SJSA1 (cell line): ENCODE results near the gene PI4KB. TPM values are rescaled to one million over a fixed set of nuclear protein-coding genes. Genes with fewer than 3 reads are reported as not detected.

Experiments used
- DNase-seq, 2 experiments: peaks; one replicate each; pipeline ENCODE4 v3.0.0-alpha.2; 2015 to 2020; ENCODE audit warnings: low spot score in 2 of 2, low read depth in 1 of 2
- H3K27ac ChIP-seq: fragments of 250-450 bp; sonication (Bioruptor Pico); 2 replicates; pipeline ENCODE4 v1.5.1; 2020; ENCODE audit warnings: mild to moderate bottlenecking, moderate library complexity
- H3K27me3 ChIP-seq: fragments of 250-450 bp; sonication (Bioruptor Pico); replicated peaks from 2 replicates; pipeline ENCODE4 v1.5.1; 2020; ENCODE audit warnings: mild to moderate bottlenecking, moderate library complexity
- H3K36me3 ChIP-seq: fragments of 250-450 bp; sonication (Bioruptor Pico); 2 replicates; pipeline ENCODE4 v1.5.1; 2020; ENCODE audit warnings: mild to moderate bottlenecking
- H3K4me1 ChIP-seq: fragments of 250-450 bp; sonication (Bioruptor Pico); replicated peaks from 2 replicates; pipeline ENCODE4 v1.6.1; 2021; ENCODE audit warnings: mild to moderate bottlenecking
- H3K4me3 ChIP-seq: fragments of 250-450 bp; sonication (Bioruptor Pico); 2 replicates; pipeline ENCODE4 v1.5.1; 2020; ENCODE audit warnings: mild to moderate bottlenecking
- H3K9me3 ChIP-seq: fragments of 250-450 bp; sonication (Bioruptor Pico); replicated peaks from 2 replicates; pipeline ENCODE4 v1.5.1; 2020; ENCODE audit warnings: mild to moderate bottlenecking
- total RNA-seq: library from RNA; depleted of rRNA; stranded (reverse); fragments of >200 nt; shearing (Covaris generic); gene quantifications from 2 replicates; pipeline ENCODE4 v1.2.3, GENCODE V29; 2014; rRNA removed

Gene PI4KB
- total RNA-seq, 1 experiment from 2014 or later: 60.4 TPM

- no peaks in the 10 kb centered on the region for H3K27me3 ChIP-seq
- H3K36me3 ChIP-seq: peaks cover 71% of the 10 kb centered on the region
- no peak overlapping the region for H3K4me3 ChIP-seq
- no peak for DNase-seq
- no peaks in the 10 kb centered on the region for H3K4me1 ChIP-seq
- no peaks in the 10 kb centered on the region for H3K9me3 ChIP-seq
- H3K27ac ChIP-seq: no peak overlapping the region
Observed at GRCh38 chr1:151265446-151266236, 61.6 kb downstream of the PI4KB start.

GRCh38 chr1:151259351-151259750 is 67.9 kb downstream of the PI4KB start:
- Histone ChIP-seq H3K27me3 (no peaks in the 10 kb centered on the region), H3K27ac (no peak overlapping the region), H3K9me3 (no peaks in the 10 kb centered on the region), H3K4me3 (no peak overlapping the region), H3K36me3 (peaks cover 42% of the 10 kb centered on the region), H3K4me1 (peaks cover 7% of the 10 kb centered on the region)
- no peak for DNase-seq

DNA sequence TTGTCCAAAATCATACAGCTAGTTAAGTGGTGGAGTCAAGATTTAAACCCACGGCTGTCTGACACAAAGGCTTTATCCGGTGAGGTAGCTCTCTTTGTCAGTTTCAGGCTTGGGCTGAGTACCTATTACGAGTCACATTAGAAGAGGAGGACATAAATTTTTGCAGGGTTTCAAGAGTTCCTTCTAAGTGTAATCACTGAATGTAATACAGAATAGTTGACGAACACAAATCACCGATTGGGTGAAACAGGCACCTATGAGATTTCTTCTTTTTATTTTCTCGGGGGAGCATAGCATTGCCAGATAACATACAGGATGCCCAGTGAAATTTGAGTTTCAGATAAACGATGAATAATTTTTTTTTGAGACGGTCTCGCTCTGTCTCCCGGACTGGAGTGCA is 71.8 kb downstream of the PI4KB start:
- peak overlapping the region; percentile 67 for H3K4me3 ChIP-seq
- peaks cover 21% of the 10 kb centered on the region for H3K36me3 ChIP-seq
- no peaks in the 10 kb centered on the region for H3K27me3 ChIP-seq
- H3K9me3 ChIP-seq: no peaks in the 10 kb centered on the region
- peaks cover 11% of the 10 kb centered on the region for H3K4me1 ChIP-seq
- H3K27ac ChIP-seq: peak overlapping the region; percentile 84
- no peak for DNase-seq

- Histone ChIP-seq H3K4me1 (peaks cover 11% of the 10 kb centered on the region), H3K27ac (peak within 1 kb of the TSS; percentile 84), H3K4me3 (peak within 1 kb of the TSS; percentile 67), H3K9me3 (no peaks in the 10 kb centered on the region), H3K27me3 (no peaks in the 10 kb centered on the region), H3K36me3 (peaks cover 26% of the 10 kb centered on the region)
- peak; percentile 95 to 96 for DNase-seq
Observed at GRCh38 chr1:151254217-151255213, 72.7 kb downstream of the PI4KB start, which contains the start of gene PSMD4. TSS of gene PSMD4 (plus strand) at chr1:151254734. CDS start at chr1:151254783, 49 bp downstream.

DNA sequence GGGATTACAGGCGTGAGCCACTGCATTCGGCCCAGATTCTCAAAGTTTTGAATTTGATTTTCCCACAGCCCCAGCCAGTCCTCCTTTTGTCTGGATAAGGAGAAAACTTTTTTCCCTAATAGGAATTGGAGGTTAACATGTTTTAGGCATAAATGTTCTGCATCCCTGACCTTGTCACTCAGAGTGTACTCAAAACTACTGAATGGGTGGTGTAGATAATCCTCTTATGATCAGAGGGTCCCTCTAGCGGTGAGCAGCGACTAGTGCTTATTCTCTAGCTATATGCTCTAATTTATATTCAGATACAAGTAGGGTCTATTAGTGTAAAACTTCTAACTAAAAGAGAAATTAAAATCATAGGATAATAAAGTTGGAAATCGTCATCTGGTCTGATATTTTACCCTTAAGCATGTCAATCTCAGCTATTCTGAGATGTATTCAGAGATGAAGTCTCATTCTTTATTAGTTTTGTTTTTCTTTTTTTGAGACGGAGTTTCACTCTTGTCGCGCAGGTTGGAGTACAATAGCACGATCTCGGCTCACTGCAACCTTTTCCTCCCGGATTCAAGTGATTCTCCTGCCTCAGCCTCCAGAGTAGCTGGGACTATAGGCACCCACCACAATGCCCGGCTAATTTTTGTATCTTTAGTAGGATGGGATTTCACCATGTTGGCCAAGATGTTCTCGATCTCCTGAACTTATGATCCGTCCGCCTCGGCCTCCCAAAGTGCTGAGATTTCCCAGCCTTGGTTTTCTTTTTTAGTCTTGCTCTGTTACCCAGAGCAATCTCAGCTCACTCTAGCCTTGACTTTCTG is 75.4 kb downstream of the PI4KB start:
- H3K27ac ChIP-seq: no peak overlapping the region
- H3K27me3 ChIP-seq: no peaks in the 10 kb centered on the region
- no peak overlapping the region for H3K4me3 ChIP-seq
- H3K36me3 ChIP-seq: peaks cover 35% of the 10 kb centered on the region
- H3K4me1 ChIP-seq: peaks cover 11% of the 10 kb centered on the region
- peak; percentile 57 to 70 for DNase-seq
- no peaks in the 10 kb centered on the region for H3K9me3 ChIP-seq

- Histone ChIP-seq H3K9me3 (no peaks in the 10 kb centered on the region), H3K4me3 (no peak overlapping the region), H3K27ac (no peak overlapping the region), H3K36me3 (peaks cover 85% of the 10 kb centered on the region), H3K4me1 (no peaks in the 10 kb centered on the region), H3K27me3 (no peaks in the 10 kb centered on the region)
- DNase-seq: no peak
Observed at GRCh38 chr1:151246786-151247185, 80.4 kb downstream of the PI4KB start.

DNA sequence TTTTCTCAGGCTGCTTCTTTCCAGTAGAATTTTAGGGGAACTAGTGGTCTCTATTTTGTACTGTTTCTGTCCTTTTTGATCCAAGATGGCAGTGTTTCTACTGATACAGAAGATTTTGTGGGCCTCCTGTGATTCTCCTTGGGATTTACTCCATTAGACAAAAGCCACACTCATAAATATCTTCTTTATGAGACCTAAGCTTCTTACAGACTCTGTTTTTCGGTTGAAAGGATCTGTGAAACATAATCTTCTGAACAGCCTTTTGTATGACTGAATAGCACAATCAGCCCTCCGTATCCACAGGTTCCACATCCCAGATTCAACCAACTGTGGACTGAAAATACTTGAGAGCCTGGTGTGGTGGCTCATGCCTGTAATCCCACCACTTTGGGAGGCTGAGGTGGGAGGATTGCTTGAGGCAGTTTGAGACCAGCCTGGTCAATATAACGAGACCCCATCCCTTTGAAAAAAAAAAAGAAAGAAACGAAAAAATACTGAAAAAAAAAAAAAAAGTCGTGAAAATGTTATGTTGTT is 83.5 kb downstream of the PI4KB start:
- H3K36me3 ChIP-seq: peaks cover 98% of the 10 kb centered on the region
- H3K27ac ChIP-seq: no peak overlapping the region
- no peaks in the 10 kb centered on the region for H3K9me3 ChIP-seq
- no peak for DNase-seq
- H3K27me3 ChIP-seq: no peaks in the 10 kb centered on the region
- no peaks in the 10 kb centered on the region for H3K4me1 ChIP-seq
- no peak overlapping the region for H3K4me3 ChIP-seq

DNA sequence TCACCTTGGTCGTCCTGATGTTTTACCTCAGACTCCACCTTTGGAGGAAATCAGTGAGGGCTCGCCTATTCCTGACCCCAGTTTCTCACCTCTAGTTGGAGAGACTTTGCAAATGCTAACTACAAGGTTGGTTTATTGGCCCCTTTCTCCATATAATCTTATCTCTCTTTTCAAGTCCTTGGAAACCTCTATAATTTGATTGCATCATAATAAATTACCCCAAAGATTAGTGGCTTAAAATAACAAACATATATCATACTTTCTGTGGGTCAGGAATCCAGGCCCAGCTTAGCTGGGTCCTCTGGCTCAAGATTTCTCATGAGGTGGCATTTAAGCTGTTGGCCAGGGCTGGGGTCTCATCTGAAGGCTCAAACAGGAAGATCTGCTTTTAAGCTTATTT is 84.8 kb downstream of the PI4KB start:
- Histone ChIP-seq H3K4me3 (no peak overlapping the region), H3K4me1 (peaks cover 3% of the 10 kb centered on the region), H3K36me3 (peaks cover 100% of the 10 kb centered on the region), H3K27me3 (no peaks in the 10 kb centered on the region), H3K9me3 (no peaks in the 10 kb centered on the region), H3K27ac (no peak overlapping the region)
- DNase-seq: no peak

Other genes starting within 250 kb of the PI4KB start
- 0.06 and 1.1 TPM in 2 replicates for gene SEMA6C, start 180.8 kb downstream of the PI4KB start, total RNA-seq
- not detected in 2 replicates for gene TNFAIP8L2, start 170.8 kb downstream of the PI4KB start, total RNA-seq
- 15.8 and 18.3 TPM in 2 replicates for gene LYSMD1, start 161.5 kb downstream of the PI4KB start, total RNA-seq
- 52.9 and 62.9 TPM in 2 replicates for gene SCNM1, start 161.3 kb downstream of the PI4KB start, total RNA-seq
- 1.2 TPM in 1 of 2 replicates, not detected in the other for gene TMOD4, start 151.4 kb downstream of the PI4KB start, total RNA-seq
- gene VPS72, start 137.2 kb downstream of the PI4KB start, total RNA-seq: 52.8 and 66.6 TPM in 2 replicates
- gene PIP5K1A, start 128.9 kb downstream of the PI4KB start, total RNA-seq: 46.5 and 69.9 TPM in 2 replicates
- 293 and 297 TPM in 2 replicates for gene PSMD4, start 72.7 kb downstream of the PI4KB start, total RNA-seq
- gene ZNF687, start 45.1 kb downstream of the PI4KB start, total RNA-seq: 12.5 and 14.5 TPM in 2 replicates
- 32.2 and 46.9 TPM in 2 replicates for gene RFX5, start 19.8 kb upstream of the PI4KB start, total RNA-seq
- gene SELENBP1, start 45.3 kb upstream of the PI4KB start, total RNA-seq: 21.6 and 31.1 TPM in 2 replicates
- 559 and 717 TPM in 2 replicates for gene PSMB4, start 72.2 kb upstream of the PI4KB start, total RNA-seq
- 14.5 and 34.0 TPM in 2 replicates for gene POGZ, start 132.1 kb upstream of the PI4KB start, total RNA-seq
- gene CGN, start 184.0 kb upstream of the PI4KB start, total RNA-seq: 0.26 and 1.2 TPM in 2 replicates
- gene TUFT1, start 212.9 kb upstream of the PI4KB start, total RNA-seq: 36.9 and 46.0 TPM in 2 replicates